ENCODE measurements around the gene GALNT8. TPM values are rescaled to one million over a fixed set of nuclear protein-coding genes. Genes with fewer than 3 reads are reported as not detected.

The GALNT8 gene
- total RNA-seq, 1 experiment from 2014 or later = not detected

DNA sequence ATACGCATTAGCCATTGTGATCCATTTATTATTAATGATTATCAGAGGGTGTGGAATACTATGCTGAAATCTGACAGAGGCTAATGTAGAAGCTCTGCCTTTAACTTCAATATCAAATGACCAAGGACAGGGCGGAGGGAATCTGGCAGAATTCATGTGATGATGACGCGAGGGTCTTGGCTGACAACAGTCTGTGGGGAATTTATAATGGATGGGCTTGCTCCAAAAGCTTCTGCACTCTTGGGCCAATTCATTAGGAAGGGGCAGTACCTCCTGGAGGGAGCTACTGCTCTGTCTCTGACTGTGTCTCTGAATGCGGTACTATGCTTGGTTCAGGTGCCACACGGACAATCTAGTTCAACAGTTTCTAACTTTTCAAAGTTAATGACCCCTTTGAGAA, 46.2 kb downstream of the GALNT8 start:
- Histone ChIP-seq H4K20me1 (ENCODE audit: insufficient read depth) (no peaks in the 10 kb centered on the region), H3K9ac (ENCODE audit: low read length) (no peak overlapping the region), H3K4me2 (ENCODE audit: low read length) (no peak overlapping the region), H3K36me3 (ENCODE audit: control insufficient read depth in 1 of 2, insufficient read depth in 2 of 2, low read length in 2 of 2) (no peaks in the 10 kb centered on the region), H3K9me2 (ENCODE audit: insufficient read depth) (no peaks in the 10 kb centered on the region), H3K79me2 (ENCODE audit: insufficient read depth, low read length) (no peaks in the 10 kb centered on the region), H2AFZ (ENCODE audit: low read depth, low read length, poor library complexity, severe bottlenecking) (no peak overlapping the region), H3K27me3 (ENCODE audit: insufficient read depth, low read length) (peaks cover 20% of the 10 kb centered on the region), H3K9me3 (ENCODE audit: control insufficient read depth in 1 of 2, insufficient read depth in 1 of 2, low read depth in 1 of 2, low read length in 2 of 2) (no peaks in the 10 kb centered on the region), H3K4me3 (replicated peaks in 1 of 2; ENCODE audit: low read depth in 1 of 2, low read length in 2 of 2) (no peak overlapping the region), H3K27ac (ENCODE audit: low read depth, low read length) (no peak overlapping the region), H3K4me1 (ENCODE audit: control insufficient read depth in 1 of 2, insufficient read depth in 2 of 2, low read length in 2 of 2) (no peaks in the 10 kb centered on the region)
- DNase-seq (ENCODE audit: low read depth, low spot score) (no peak), ATAC-seq (no peak)
- ChIA-PET RAD21 (ENCODE audit: low non-redundant PET in 1 of 2, low total read pairs in 2 of 2, uncharacterized antibody in 2 of 2, unreplicated experiment in 2 of 2) (no interaction called here), POLR2A (no interaction called here), CTCF (no interaction called here)
- intact Hi-C loops (cut with micrococcal nuclease) = no loop called here
- BruUV-seq (replicated peaks) = no TSS peak
- TF ChIP-seq, protein P1, sequence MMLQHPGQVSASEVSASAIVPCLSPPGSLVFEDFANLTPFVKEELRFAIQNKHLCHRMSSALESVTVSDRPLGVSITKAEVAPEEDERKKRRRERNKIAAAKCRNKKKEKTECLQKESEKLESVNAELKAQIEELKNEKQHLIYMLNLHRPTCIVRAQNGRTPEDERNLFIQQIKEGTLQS (IDR thresholded peaks at IDR 0.05) = no peak
- TF ChIP-seq EZH2phosphoT487 (IDR thresholded peaks at IDR 0.05; ENCODE audit: borderline replicate concordance) (no peak), CEBPB (IDR thresholded peaks at IDR 0.05; ENCODE audit: low read depth) (no peak), CBX3 (IDR thresholded peaks at IDR 0.05; ENCODE audit: low read depth) (no peak), YY1 (IDR thresholded peaks at IDR 0.05; ENCODE audit: extremely low read depth, insufficient replicate concordance, low read depth, low read length) (no peak), SRF (IDR thresholded peaks at IDR 0.05; ENCODE audit: low read depth) (no peak), ELF1 (IDR thresholded peaks at IDR 0.05; ENCODE audit: borderline replicate concordance, low read depth) (no peak), ZFX (IDR thresholded peaks at IDR 0.05) (no peak), TCF7L2 (IDR thresholded peaks at IDR 0.05; ENCODE audit: borderline replicate concordance, extremely low read depth, insufficient read depth, insufficient read length) (no peak), SP1 (IDR thresholded peaks at IDR 0.05; ENCODE audit: low read depth) (no peak), FOSL1 (IDR thresholded peaks at IDR 0.05; ENCODE audit: low read depth) (no peak), EZH2 (IDR thresholded peaks at IDR 0.05) (no peak)
- TF ChIP-seq, protein P2, sequence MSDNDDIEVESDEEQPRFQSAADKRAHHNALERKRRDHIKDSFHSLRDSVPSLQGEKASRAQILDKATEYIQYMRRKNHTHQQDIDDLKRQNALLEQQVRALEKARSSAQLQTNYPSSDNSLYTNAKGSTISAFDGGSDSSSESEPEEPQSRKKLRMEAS (IDR thresholded peaks at IDR 0.05) = no peak
- TF ChIP-seq, protein P3, sequence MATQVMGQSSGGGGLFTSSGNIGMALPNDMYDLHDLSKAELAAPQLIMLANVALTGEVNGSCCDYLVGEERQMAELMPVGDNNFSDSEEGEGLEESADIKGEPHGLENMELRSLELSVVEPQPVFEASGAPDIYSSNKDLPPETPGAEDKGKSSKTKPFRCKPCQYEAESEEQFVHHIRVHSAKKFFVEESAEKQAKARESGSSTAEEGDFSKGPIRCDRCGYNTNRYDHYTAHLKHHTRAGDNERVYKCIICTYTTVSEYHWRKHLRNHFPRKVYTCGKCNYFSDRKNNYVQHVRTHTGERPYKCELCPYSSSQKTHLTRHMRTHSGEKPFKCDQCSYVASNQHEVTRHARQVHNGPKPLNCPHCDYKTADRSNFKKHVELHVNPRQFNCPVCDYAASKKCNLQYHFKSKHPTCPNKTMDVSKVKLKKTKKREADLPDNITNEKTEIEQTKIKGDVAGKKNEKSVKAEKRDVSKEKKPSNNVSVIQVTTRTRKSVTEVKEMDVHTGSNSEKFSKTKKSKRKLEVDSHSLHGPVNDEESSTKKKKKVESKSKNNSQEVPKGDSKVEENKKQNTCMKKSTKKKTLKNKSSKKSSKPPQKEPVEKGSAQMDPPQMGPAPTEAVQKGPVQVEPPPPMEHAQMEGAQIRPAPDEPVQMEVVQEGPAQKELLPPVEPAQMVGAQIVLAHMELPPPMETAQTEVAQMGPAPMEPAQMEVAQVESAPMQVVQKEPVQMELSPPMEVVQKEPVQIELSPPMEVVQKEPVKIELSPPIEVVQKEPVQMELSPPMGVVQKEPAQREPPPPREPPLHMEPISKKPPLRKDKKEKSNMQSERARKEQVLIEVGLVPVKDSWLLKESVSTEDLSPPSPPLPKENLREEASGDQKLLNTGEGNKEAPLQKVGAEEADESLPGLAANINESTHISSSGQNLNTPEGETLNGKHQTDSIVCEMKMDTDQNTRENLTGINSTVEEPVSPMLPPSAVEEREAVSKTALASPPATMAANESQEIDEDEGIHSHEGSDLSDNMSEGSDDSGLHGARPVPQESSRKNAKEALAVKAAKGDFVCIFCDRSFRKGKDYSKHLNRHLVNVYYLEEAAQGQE (IDR thresholded peaks at IDR 0.05; ENCODE audit: low read depth) = no peak

Data from HCT116 (cell line).